A673 (cell line): ENCODE measurements around the gene MYL11. TPM values are rescaled to one million over a fixed set of nuclear protein-coding genes. Genes with fewer than 3 reads are reported as not detected.
"Not testable (repeated sequence)": the region's sequence is repeated elsewhere in the genome, so short reads cannot be mapped to it uniquely, and the experiment has no call there.

Experiments
- Bru-seq: library from RNA; stranded (reverse); fragments of 400-500 nt; gene quantifications from one replicate; lab custom pipeline; 2021; lab: Mats Ljungman, UMichigan
- BruChase-seq, 2 experiments: library from RNA; stranded (reverse); fragments of 400-500 nt; gene quantifications; one replicate each; lab custom pipeline; 2021; lab: Mats Ljungman, UMichigan
- BruUV-seq: library from RNA; stranded (reverse); fragments of 400-500 nt; replicated peaks from 2 replicates; lab custom pipeline; 2021; lab: Mats Ljungman, UMichigan
- CTCF ChIA-PET: fragments of 300-600 bp; sonication (Branson Sonifier 250); formaldehyde crosslinking; loops from one replicate; lab custom pipeline; 2022; ENCODE audit warnings: antibody characterized with exemption; lab: Charles Lee
- POLR2A ChIA-PET: fragments of 300-600 bp; sonication (Branson Sonifier 250); formaldehyde crosslinking; loops from one replicate; lab custom pipeline; 2022; ENCODE audit warnings: antibody characterized with exemption; ENCODE audit not compliant: low non-redundant PET; lab: Charles Lee
- DNase-seq: peaks from one replicate; pipeline ENCODE4 v3.0.0-alpha.2; 2015; ENCODE audit warnings: low spot score
- H3K27ac ChIP-seq: fragments of 200-600 bp; sonication (generic); 2 replicates; pipeline ENCODE4 v1.5.1; 2016; ENCODE audit warnings: mixed run types, low read depth, mild to moderate bottlenecking, mixed read lengths, antibody characterized with exemption, low read length; ENCODE audit not compliant: poor library complexity, severe bottlenecking
- H3K27me3 ChIP-seq: fragments of 200-600 bp; sonication (generic); replicated peaks from 2 replicates; pipeline ENCODE4 v1.6.1; 2017; ENCODE audit warnings: mixed run types, low read depth, mild to moderate bottlenecking, mixed read lengths, antibody characterized with exemption, low read length; ENCODE audit not compliant: insufficient read depth, poor library complexity
- H3K36me3 ChIP-seq: fragments of 200-600 bp; sonication (generic); 2 replicates; pipeline ENCODE4 v1.6.1; 2016; ENCODE audit warnings: mixed run types, mild to moderate bottlenecking, mixed read lengths, antibody characterized with exemption, low read length; ENCODE audit not compliant: insufficient read depth, poor library complexity, severe bottlenecking
- H3K4me1 ChIP-seq: fragments of 200-600 bp; sonication (generic); 2 replicates; pipeline ENCODE4 v1.6.1; 2017; ENCODE audit warnings: mixed run types, mild to moderate bottlenecking, mixed read lengths, antibody characterized with exemption, low read length; ENCODE audit not compliant: insufficient read depth, poor library complexity, severe bottlenecking
- H3K4me3 ChIP-seq: fragments of 200-600 bp; sonication (generic); 2 replicates; pipeline ENCODE4 v1.5.1; 2016; ENCODE audit warnings: low read depth, mixed run types, mild to moderate bottlenecking, mixed read lengths, low read length; ENCODE audit not compliant: poor library complexity, severe bottlenecking
- H3K9me3 ChIP-seq: fragments of 200-600 bp; sonication (generic); 2 replicates; pipeline ENCODE4 v1.6.1; 2016; ENCODE audit warnings: mixed run types, low read depth, mild to moderate bottlenecking, mixed read lengths, antibody characterized with exemption, low read length; ENCODE audit not compliant: poor library complexity, severe bottlenecking
- CTCF ChIP-seq: fragments of 300-800, 200-600 bp; sonication (generic); conservative IDR thresholded peaks from 2 replicates; pipeline ENCODE4 v1.5.1; 2017; ENCODE audit warnings: low read depth, mild to moderate bottlenecking, antibody characterized with exemption, low read length, moderate library complexity, mixed read lengths
- EZH2 ChIP-seq: fragments of 200-600 bp; sonication (generic); IDR thresholded peaks from 2 replicates; pipeline ENCODE4 v1.6.1; 2017; ENCODE audit warnings: borderline replicate concordance, low read depth, mild to moderate bottlenecking, mixed read lengths, antibody characterized with exemption, low read length; ENCODE audit not compliant: poor library complexity, severe bottlenecking
- intact Hi-C: fragments of 100-400 bp; cut with micrococcal nuclease; formaldehyde crosslinking; loops from one replicate; pipeline ENCODE4 v1.10.0; 2022; ENCODE audit not compliant: unreplicated experiment
- long read RNA-seq: library from polyadenylated mRNA; stranded (forward); transcript quantifications from one replicate; pipeline ENCODE4 v2.0.0, GENCODE V29; 2022
- total RNA-seq: library from RNA; stranded (reverse); gene quantifications from 2 replicates; pipeline ENCODE4 v1.2.3, GENCODE V29; 2021

Gene MYL11
- total RNA-seq = not detected in 2 replicates
- Bru-seq, nascent RNA = not detected
- not detected for BruChase-seq, experiment 1, labeled RNA remaining after a 2-hour chase
- BruChase-seq, experiment 2, labeled RNA remaining after a 6-hour chase = percentile 17 among the genes with signal in this experiment
- long read RNA-seq = 0 reads

- no peak for TF ChIP-seq EZH2
- no peak for TF ChIP-seq CTCF
- BruUV-seq = no TSS peak
- ChIA-PET CTCF (no interaction called here), POLR2A (no interaction called here)
- Histone ChIP-seq H3K4me1 (peaks cover 14% of the 10 kb centered on the region), H3K27ac (no peak within 1 kb of the TSS), H3K9me3 (no peaks in the 10 kb centered on the region), H3K36me3 (no peaks in the 10 kb centered on the region), H3K4me3 (no peak within 1 kb of the TSS), H3K27me3 (no peaks in the 10 kb centered on the region)
- DNase-seq = no peak
- intact Hi-C loops = loop anchor here (5.0 kb wide), 1 partner anchor 33 kb away; the partner anchor contains the start of gene ZNF771
These were observed at the start of gene MYL11 for GRCh38 chr16:30374538-30374937. Gene MYL11 (plus strand): TSS chr16:30374802. CDS start chr16:30374858, 56 bp downstream.

- CTCF ChIA-PET, intact Hi-C loops, H3K27ac ChIP-seq, POLR2A ChIA-PET, H3K4me1 ChIP-seq, BruUV-seq, H3K36me3 ChIP-seq, H3K9me3 ChIP-seq, H3K27me3 ChIP-seq: not testable (repeated sequence)
- peak overlapping the region; percentile 65 for H3K4me3 ChIP-seq
- DNase-seq = peak; percentile 85
These were observed 40.1 kb upstream of the MYL11 start for GRCh38 chr16:30334473-30334989.

- BruUV-seq, H3K36me3 ChIP-seq: not testable (repeated sequence)
- H3K27ac ChIP-seq = peak overlapping the region; percentile 73
These were observed 39.5 kb upstream of the MYL11 start for GRCh38 chr16:30335028-30335597.

GRCh38 chr16:30335598-30336474 lies 38.8 kb upstream of the MYL11 start:
- intact Hi-C loops = no loop called here
- no TSS peak for BruUV-seq
- TF ChIP-seq EZH2 (no peak), CTCF (no peak)
- Histone ChIP-seq H3K4me1 (no peaks in the 10 kb centered on the region), H3K9me3 (no peaks in the 10 kb centered on the region), H3K4me3 (peak overlapping the region; percentile 65), H3K27ac (peak overlapping the region; percentile 73), H3K36me3 (no peaks in the 10 kb centered on the region), H3K27me3 (no peaks in the 10 kb centered on the region)
- ChIA-PET CTCF (no interaction called here), POLR2A (no interaction called here)
- no peak for DNase-seq

More at GRCh38 chr16:30335028-30335597, 39.5 kb upstream of the MYL11 start:
- peak; percentile 87 for DNase-seq
- H3K4me1 ChIP-seq, CTCF ChIA-PET, H3K27me3 ChIP-seq, intact Hi-C loops, POLR2A ChIA-PET, H3K9me3 ChIP-seq: not testable (repeated sequence)
- H3K4me3 ChIP-seq = peak overlapping the region; percentile 65

- H3K27ac ChIP-seq, intact Hi-C loops, H3K4me3 ChIP-seq, H3K36me3 ChIP-seq, DNase-seq, POLR2A ChIA-PET, BruUV-seq, H3K9me3 ChIP-seq, H3K27me3 ChIP-seq, H3K4me1 ChIP-seq: not testable (repeated sequence)
- CTCF ChIA-PET = interaction anchor here (0.5 kb wide), 1 partner anchor 92 kb away, joined by 3 read pairs; the partner anchor contains the start of gene DCTPP1
These were observed 36.6 kb upstream of the MYL11 start for GRCh38 chr16:30337964-30338357.
